Activated naive CD8-positive, alpha-beta T cell treated with anti-CD3 and anti-CD28 coated beads, Interleukin-2, amount 50 U/mL, for 24 hours (primary cell): ENCODE data around the gene CFAP65.
A peak's percentile ranks its signal among the peaks of the same experiment; 100 is the strongest.

Experiments
- ATAC-seq: fragments of 150-1000 bp; cut with Tn5 transposase; one replicate; pipeline ENCODE4 v1.10.0; 2021
- DNase-seq: peaks from one replicate; pipeline ENCODE4 v3.0.0; 2021
- H3K27ac Mint-ChIP-seq: one replicate; pipeline ENCODE4 v1.8.0; 2021; ENCODE audit warnings: mild to moderate bottlenecking, mixed read lengths
- H3K27me3 Mint-ChIP-seq: one replicate; pipeline ENCODE4 v1.8.0; 2021; ENCODE audit warnings: mixed read lengths
- H3K36me3 Mint-ChIP-seq: one replicate; pipeline ENCODE4 v1.8.0; 2021; ENCODE audit warnings: low read depth, mixed read lengths
- H3K4me1 Mint-ChIP-seq: one replicate; pipeline ENCODE4 v1.8.0; 2021; ENCODE audit warnings: mixed read lengths
- H3K4me3 Mint-ChIP-seq: one replicate; pipeline ENCODE4 v1.8.0; 2021; ENCODE audit warnings: mild to moderate bottlenecking, moderate library complexity, mixed read lengths
- H3K9me3 Mint-ChIP-seq: one replicate; pipeline ENCODE4 v1.8.0; 2021; ENCODE audit warnings: mixed read lengths

The CFAP65 gene

GRCh38 chr2:219056176-219056895 is 15.0 kb upstream of the CFAP65 start:
- no peak overlapping the region for H3K4me3 Mint-ChIP-seq
- no peak overlapping the region for H3K27ac Mint-ChIP-seq
- DNase-seq (no peak), ATAC-seq (no peak)
- peaks cover 19% of the 10 kb centered on the region for H3K4me1 Mint-ChIP-seq
- H3K9me3 Mint-ChIP-seq = no peaks in the 10 kb centered on the region
- H3K27me3 Mint-ChIP-seq = peaks cover 45% of the 10 kb centered on the region
- H3K36me3 Mint-ChIP-seq = no peaks in the 10 kb centered on the region

- H3K4me1 Mint-ChIP-seq = peaks cover 18% of the 10 kb centered on the region
- peaks cover 48% of the 10 kb centered on the region for H3K27me3 Mint-ChIP-seq
- no peaks in the 10 kb centered on the region for H3K9me3 Mint-ChIP-seq
- ATAC-seq (no peak), DNase-seq (no peak)
- no peaks in the 10 kb centered on the region for H3K36me3 Mint-ChIP-seq
- no peak overlapping the region for H3K27ac Mint-ChIP-seq
- H3K4me3 Mint-ChIP-seq = no peak overlapping the region
Observed at GRCh38 chr2:219054956-219055903, 13.9 kb upstream of the CFAP65 start.

GRCh38 chr2:219049282-219049681 is 8.0 kb upstream of the CFAP65 start:
- Mint-ChIP-seq H3K4me3 (no peak overlapping the region), H3K4me1 (no peaks in the 10 kb centered on the region), H3K36me3 (no peaks in the 10 kb centered on the region), H3K9me3 (no peaks in the 10 kb centered on the region), H3K27me3 (peaks cover 43% of the 10 kb centered on the region), H3K27ac (no peak overlapping the region)
- no peak for ATAC-seq
- no peak for DNase-seq

GRCh38 chr2:219045937-219046550 is 4.7 kb upstream of the CFAP65 start:
- Mint-ChIP-seq H3K27me3 (peaks cover 60% of the 10 kb centered on the region), H3K36me3 (no peaks in the 10 kb centered on the region), H3K4me3 (no peak overlapping the region), H3K9me3 (no peaks in the 10 kb centered on the region), H3K4me1 (peaks cover 3% of the 10 kb centered on the region), H3K27ac (no peak overlapping the region)
- ATAC-seq = no peak
- peak; percentile 33 for DNase-seq

- Mint-ChIP-seq H3K27me3 (peaks cover 65% of the 10 kb centered on the region), H3K36me3 (no peaks in the 10 kb centered on the region), H3K9me3 (no peaks in the 10 kb centered on the region), H3K4me3 (no peak overlapping the region), H3K4me1 (peaks cover 4% of the 10 kb centered on the region), H3K27ac (no peak overlapping the region)
- ATAC-seq = no peak
- DNase-seq = no peak
Observed at GRCh38 chr2:219042750-219043149, 1.4 kb upstream of the CFAP65 start.

- Mint-ChIP-seq H3K9me3 (no peaks in the 10 kb centered on the region), H3K36me3 (no peaks in the 10 kb centered on the region), H3K4me3 (no peak overlapping the region), H3K4me1 (peaks cover 4% of the 10 kb centered on the region), H3K27ac (no peak overlapping the region), H3K27me3 (peaks cover 67% of the 10 kb centered on the region)
- ATAC-seq (no peak), DNase-seq (no peak)
Observed at GRCh38 chr2:219042157-219042556, 841 bp upstream of the CFAP65 start.

GRCh38 chr2:219038600-219038999 is 2.7 kb downstream of the CFAP65 start:
- Mint-ChIP-seq H3K27me3 (peaks cover 62% of the 10 kb centered on the region), H3K9me3 (no peaks in the 10 kb centered on the region), H3K27ac (no peak overlapping the region), H3K4me3 (no peak overlapping the region), H3K36me3 (no peaks in the 10 kb centered on the region), H3K4me1 (peaks cover 4% of the 10 kb centered on the region)
- ATAC-seq = no peak
- DNase-seq = no peak

- Mint-ChIP-seq H3K36me3 (no peaks in the 10 kb centered on the region), H3K27ac (no peak overlapping the region), H3K9me3 (no peaks in the 10 kb centered on the region), H3K27me3 (peaks cover 63% of the 10 kb centered on the region), H3K4me1 (peaks cover 4% of the 10 kb centered on the region), H3K4me3 (no peak overlapping the region)
- DNase-seq (no peak), ATAC-seq (no peak)
Observed at GRCh38 chr2:219037783-219038499, 3.4 kb downstream of the CFAP65 start.

GRCh38 chr2:219035942-219036341 is 5.4 kb downstream of the CFAP65 start:
- no peak overlapping the region for H3K27ac Mint-ChIP-seq
- no peaks in the 10 kb centered on the region for H3K9me3 Mint-ChIP-seq
- H3K4me1 Mint-ChIP-seq = no peaks in the 10 kb centered on the region
- peaks cover 54% of the 10 kb centered on the region for H3K27me3 Mint-ChIP-seq
- H3K36me3 Mint-ChIP-seq = no peaks in the 10 kb centered on the region
- no peak for DNase-seq
- no peak for ATAC-seq
- H3K4me3 Mint-ChIP-seq = no peak overlapping the region

- DNase-seq (no peak), ATAC-seq (no peak)
- Mint-ChIP-seq H3K4me3 (no peak overlapping the region), H3K4me1 (no peaks in the 10 kb centered on the region), H3K9me3 (no peaks in the 10 kb centered on the region), H3K27me3 (peaks cover 48% of the 10 kb centered on the region), H3K36me3 (no peaks in the 10 kb centered on the region), H3K27ac (no peak overlapping the region)
Observed at GRCh38 chr2:219034823-219035222, 6.5 kb downstream of the CFAP65 start.

GRCh38 chr2:219032051-219032745 is 9.1 kb downstream of the CFAP65 start:
- H3K27ac Mint-ChIP-seq = no peak overlapping the region
- DNase-seq (no peak), ATAC-seq (no peak)
- no peaks in the 10 kb centered on the region for H3K4me1 Mint-ChIP-seq
- no peak overlapping the region for H3K4me3 Mint-ChIP-seq
- H3K27me3 Mint-ChIP-seq = peaks cover 36% of the 10 kb centered on the region
- H3K9me3 Mint-ChIP-seq = no peaks in the 10 kb centered on the region
- H3K36me3 Mint-ChIP-seq = no peaks in the 10 kb centered on the region

GRCh38 chr2:219031005-219031738 is 10.1 kb downstream of the CFAP65 start:
- Mint-ChIP-seq H3K36me3 (no peaks in the 10 kb centered on the region), H3K27ac (no peak overlapping the region), H3K27me3 (peaks cover 34% of the 10 kb centered on the region), H3K9me3 (no peaks in the 10 kb centered on the region), H3K4me1 (no peaks in the 10 kb centered on the region), H3K4me3 (no peak overlapping the region)
- ATAC-seq (no peak), DNase-seq (no peak)

- Mint-ChIP-seq H3K27ac (no peak overlapping the region), H3K4me3 (no peak overlapping the region), H3K36me3 (no peaks in the 10 kb centered on the region), H3K27me3 (peaks cover 28% of the 10 kb centered on the region), H3K4me1 (no peaks in the 10 kb centered on the region), H3K9me3 (no peaks in the 10 kb centered on the region)
- DNase-seq (no peak), ATAC-seq (no peak)
Observed at GRCh38 chr2:219030177-219030940, 11.0 kb downstream of the CFAP65 start.
